ENCODE data around the gene LCN2. TPM values are rescaled to one million over a fixed set of nuclear protein-coding genes. Genes with fewer than 3 reads are reported as not detected.
"Not testable (repeated sequence)": the region's sequence is repeated elsewhere in the genome, so short reads cannot be mapped to it uniquely, and the experiment has no call there.

The LCN2 gene
- total RNA-seq, 1 experiment from 2014 or later: not detected

DNA sequence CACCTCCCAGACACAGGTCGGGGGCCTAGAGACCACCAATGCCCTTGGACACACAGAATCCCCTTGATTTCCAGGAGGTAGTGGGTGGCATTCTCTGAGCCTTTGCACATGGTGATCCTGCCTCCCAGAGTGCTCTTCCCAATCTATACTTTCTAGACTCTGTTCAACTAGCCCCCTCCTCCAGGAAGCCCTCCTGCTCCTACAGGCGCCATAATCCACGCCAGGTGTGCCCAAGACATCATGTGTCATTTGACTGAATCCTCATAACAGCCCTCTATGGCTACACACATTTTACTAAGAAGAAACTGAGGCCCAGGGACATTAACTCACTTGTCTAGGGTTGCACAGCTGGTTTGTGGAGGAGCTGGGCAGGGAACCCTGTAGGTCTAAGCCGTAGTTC, 18.0 kb downstream of the LCN2 start:
- no peak for DNase-seq (ENCODE audit: low read depth)

- peak; percentile 85 for DNase-seq (ENCODE audit: low read depth)
Measured at GRCh38 chr9:128168731-128169308, 19.6 kb downstream of the LCN2 start.

GRCh38 chr9:128169492-128169891, 20.2 kb downstream of the LCN2 start:
- no peak for DNase-seq (ENCODE audit: low read depth)

GRCh38 chr9:128169925-128170324, 20.7 kb downstream of the LCN2 start:
- DNase-seq (ENCODE audit: low read depth): no peak

DNA sequence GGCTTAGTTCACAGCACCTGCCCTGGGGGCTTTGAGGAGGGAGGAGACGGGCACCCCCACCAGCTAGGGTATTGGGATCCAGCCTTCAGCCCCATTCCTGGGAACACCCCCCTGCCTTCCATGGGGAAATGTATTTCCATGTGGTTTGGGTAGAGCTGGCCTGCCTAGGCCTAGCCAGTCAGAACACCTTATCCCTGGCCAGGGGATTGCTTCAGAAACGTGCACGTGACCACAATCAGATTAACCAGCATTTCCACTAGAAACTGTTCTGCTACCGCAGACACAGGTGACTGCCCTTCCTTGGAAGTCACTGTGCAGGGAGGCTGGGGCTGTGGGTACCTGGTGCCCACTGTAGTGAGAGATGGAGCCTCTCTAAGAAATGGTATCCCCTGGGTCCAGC, 24.8 kb downstream of the LCN2 start:
- DNase-seq (ENCODE audit: low read depth): no peak

DNA sequence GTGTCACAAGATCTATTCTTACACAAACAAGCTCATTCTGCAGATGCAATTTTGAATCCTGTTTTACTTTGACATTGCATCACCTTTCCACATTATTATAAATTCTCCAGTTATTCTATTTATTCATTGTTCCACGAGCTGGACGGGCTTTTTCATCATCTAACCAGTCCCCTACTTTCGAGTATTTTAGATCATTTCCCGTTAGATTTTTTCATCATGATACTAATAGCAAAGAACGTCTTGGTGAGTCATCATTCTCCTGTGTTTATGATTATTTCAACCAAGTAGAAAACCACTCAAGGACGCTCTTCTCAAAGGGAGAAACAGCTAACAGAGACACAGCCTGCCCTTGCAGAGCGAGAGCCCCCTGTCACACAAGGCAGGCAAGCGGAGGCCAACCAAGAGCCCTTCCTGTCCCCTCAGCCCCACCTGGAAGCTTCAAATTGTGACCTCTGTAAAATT, 25.9 kb downstream of the LCN2 start:
- peak; percentile 50 for DNase-seq (ENCODE audit: low read depth)

DNA sequence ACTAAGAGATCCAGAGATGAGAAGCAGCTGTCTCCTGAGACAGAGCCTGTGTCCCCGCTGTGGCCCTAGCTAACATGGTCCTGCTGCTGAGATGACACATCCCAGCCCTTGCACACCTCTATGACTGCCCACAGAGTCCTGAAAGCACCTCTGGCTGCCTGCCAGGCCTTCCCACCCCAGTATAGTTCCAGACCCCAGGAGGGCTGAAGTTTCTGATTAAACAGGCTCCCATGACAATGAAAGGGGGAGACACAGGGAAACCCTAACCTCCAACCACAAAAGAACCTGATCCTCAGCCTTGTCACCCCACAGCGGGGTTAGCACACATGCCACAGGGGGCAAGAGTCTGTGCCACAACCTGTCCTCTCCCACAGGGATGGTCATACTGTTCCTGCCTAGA, 26.5 kb downstream of the LCN2 start:
- peak; percentile 20 for DNase-seq (ENCODE audit: low read depth)

DNA sequence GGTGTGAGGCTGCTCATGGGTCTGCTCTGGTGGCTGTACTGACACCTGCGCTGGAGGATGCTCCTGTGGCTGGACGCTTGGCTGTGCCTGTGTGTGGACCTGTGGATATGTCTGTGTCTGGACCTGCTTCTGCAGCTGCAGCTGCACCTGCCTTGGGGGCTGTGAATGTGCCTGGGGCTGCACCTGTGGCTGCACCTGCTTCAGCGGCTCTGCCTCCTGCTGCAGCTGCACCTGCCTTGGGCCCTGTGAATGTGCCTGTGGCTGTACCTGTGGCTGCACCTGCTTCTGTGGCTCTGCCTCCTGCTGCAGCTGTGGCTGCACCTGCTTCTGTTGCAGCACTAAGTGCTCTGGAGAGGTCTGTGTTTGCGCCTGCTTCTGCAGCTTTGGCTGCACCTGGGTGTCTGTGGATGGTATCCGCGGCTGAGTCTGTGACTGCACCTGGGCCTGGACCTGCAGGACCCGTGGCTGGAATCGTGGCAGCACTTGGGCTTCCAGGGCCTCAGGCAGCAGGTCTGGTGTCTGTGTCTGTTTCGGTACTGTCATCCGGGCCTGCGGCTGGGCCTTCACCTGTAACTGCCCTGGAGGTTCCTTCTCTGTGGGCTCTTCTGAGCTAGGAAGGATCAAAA, 29.7 kb downstream of the LCN2 start:
- DNase-seq (ENCODE audit: low read depth): no peak

DNA sequence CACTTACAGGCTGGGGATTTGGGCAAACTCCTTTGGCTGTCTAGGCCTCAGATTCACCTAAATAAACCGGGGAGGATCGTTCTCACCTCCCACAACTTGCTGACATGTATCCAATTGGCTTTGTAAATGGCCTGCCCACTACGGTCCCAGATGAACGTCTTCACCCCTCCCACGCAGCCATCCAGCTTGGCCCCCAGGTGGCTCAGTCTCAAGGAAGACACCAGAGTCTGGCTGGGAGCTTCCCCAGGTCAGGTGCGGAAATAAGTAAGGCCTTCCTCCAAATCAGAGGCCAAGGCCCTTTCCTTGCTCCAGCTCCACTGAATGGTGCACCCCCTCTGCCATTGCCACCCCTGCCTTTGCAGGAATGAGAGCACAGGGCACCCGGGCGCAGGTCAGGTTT, 30.7 kb downstream of the LCN2 start:
- no peak for DNase-seq (ENCODE audit: low read depth)

DNA sequence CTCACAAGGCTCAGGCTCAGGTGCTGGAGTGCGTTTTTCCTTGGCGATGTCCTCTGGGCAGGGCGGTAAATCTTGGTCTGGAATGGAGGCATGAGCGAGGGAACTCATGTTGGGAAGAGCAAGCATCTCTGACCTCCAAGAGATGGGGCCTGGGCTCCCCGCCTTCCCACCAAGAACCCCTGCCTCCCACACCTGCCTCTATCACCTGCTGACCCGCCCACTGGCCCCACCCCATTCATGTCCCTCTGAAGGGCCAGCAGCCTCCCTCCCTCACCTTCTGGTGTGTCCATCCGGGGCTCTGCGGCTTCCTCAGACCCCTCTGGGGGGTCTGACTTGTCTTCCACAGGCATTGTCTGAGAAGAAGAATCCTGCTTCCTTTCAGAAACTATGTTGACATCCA, 31.2 kb downstream of the LCN2 start:
- DNase-seq (ENCODE audit: low read depth): no peak

GRCh38 chr9:128181480-128181879, 32.2 kb downstream of the LCN2 start:
- DNase-seq (ENCODE audit: low read depth): not testable (repeated sequence)

GRCh38 chr9:128182893-128183588, 33.8 kb downstream of the LCN2 start:
- no peak for DNase-seq (ENCODE audit: low read depth)

DNA sequence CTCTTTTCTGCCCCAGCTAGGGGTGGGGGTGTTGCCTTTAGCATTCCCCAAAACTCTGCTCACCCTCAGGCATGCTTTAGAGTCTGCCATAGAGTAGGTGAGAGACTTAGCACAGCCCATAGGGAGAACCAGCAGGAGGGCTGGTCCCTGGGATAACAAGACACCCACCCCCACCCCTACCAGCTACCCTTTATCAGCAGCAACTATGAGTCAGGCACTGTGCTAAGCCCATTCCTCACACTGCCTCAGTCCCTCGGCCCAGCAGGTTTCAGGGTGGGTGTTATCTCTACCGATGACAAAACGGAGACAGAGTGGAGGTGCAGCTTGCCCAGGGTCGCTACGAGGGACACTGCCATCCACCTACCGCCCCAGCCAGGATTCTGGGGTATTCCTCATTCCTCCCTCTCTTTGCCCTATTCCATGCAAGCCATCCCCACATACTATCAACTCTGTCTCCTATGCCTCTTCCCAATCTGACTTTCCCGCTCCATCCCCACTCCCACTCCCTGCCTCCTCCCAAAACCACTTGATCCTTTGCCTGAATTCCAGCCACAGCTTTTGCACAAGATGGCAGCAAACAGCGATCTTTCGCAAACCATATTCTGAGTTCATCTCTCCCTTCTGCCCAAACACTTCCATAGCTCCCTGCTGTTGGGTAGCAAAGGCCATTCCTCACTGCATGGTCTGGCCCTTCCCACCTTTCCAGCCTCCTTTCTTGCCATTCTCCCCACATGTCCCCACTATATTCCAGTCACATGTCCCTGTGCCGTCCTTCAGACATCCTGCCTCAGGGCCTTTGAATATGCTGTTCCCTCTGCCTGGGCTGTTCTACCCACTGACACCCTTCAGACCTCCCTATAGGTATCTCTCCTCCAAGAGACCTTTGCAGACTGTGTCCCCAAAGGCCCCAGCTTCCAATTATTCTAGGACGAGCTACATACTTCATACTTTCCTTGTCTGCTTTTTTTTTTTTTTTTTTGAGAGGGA, 37.0 kb downstream of the LCN2 start:
- DNase-seq (ENCODE audit: low read depth): no peak

DNA sequence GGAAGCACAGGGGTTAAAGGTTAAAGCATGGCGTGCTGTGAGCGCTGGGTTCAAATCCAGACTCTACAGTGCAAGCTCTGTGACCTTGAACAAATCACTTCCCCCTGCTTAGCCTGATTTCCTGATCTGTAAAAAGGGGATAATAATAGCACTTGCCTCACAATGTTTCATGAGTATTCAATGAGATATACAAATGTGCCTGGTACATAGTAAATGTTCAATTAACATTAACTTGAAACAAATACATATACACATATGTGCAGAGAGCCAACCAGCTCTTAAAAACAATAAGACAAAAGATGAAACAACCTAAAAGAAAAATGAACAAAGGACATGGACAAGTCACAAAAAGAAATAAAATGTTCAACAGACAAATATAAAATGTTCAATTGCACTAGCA, 38.1 kb downstream of the LCN2 start:
- DNase-seq (ENCODE audit: low read depth): no peak

DNA sequence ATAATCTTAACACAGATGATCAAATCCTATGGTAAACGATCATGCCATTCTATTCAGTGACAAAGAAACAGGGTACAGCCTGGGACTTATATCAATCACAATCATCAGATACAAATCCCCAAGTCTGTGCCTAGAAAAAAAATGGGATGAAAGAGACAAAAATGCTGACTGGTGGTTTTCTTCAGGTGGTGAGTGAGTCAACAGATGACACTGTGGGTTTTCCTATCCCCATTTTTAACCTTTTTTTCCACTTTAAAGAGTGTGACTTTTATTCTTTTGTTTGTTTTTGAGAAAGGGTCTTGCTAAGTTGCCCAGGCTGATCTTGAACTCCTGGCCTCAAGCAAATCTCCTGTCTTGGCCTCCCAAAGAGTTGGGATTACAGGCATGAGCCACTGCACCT, 39.0 kb downstream of the LCN2 start:
- peak; percentile 31 for DNase-seq (ENCODE audit: low read depth)

GRCh38 chr9:128190013-128190412, 40.8 kb downstream of the LCN2 start:
- DNase-seq (ENCODE audit: low read depth): no peak

DNA sequence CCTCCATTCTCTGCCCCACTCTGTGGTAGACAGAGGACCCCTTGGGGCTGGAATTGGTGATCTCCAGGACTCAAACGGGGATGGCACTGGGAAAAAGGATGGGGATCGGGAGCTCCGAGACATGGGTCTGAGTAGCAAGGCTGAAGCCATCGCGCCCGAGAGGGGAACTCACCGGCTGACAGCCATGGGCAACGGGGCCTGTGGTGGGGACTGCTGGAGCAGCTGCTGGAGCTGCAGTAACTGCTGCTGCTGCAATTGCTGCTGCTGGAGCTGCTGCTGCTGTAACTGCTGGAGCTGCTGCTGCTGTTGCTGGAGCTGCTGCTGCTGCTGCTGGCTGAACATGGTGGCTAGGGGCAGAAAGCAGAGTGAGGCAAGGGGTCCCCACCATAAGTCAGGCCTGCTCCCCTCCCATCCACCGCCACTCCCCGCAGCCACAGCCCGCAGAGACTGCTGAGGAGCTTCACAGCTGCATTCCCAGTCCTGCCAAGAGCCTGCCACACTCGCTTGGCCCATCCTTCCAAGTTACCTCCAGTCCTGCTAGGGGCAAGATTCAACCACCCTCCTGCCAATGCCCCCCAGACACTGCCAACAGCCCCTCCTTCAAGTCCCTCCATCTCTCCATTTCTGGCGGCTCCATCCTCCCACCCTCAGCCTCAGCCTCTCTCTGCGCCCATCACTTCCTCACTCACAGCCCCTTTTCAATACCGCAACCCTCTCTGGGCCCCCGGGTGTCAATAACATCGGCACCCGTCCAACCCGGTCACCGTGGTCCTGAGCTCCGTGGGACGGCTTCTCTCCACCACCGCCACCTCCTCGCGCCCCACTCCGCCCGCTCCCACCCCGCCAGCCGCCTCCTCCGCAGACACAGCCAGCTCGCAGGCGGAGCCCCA, 41.5 kb downstream of the LCN2 start:
- DNase-seq (ENCODE audit: low read depth): no peak

- DNase-seq (ENCODE audit: low read depth): peak; percentile 74
Measured at GRCh38 chr9:128191406-128192046, 42.3 kb downstream of the LCN2 start, which contains the start of gene CIZ1. Gene CIZ1, minus strand, starts transcription at chr9:128191572. Its CDS starts 715 bp downstream, at chr9:128190857.

GRCh38 chr9:128192601-128193371, 43.5 kb downstream of the LCN2 start:
- no peak for DNase-seq (ENCODE audit: low read depth)
